GM12892 (cell line): ENCODE measurements around the gene CLIC2.

Experiments
- POLR2A ChIP-seq: IDR thresholded peaks from 2 replicates; pipeline ENCODE4 v1.6.1; 2011; ENCODE audit warnings: low read depth, low read length, control low read depth
- TAF1 ChIP-seq: IDR thresholded peaks from 2 replicates; pipeline ENCODE4 v1.6.1; 2011; ENCODE audit warnings: low read depth, mild to moderate bottlenecking, control low read depth, low read length, borderline replicate concordance

GRCh38 chrX:155251391-155251790 lies 83.0 kb downstream of the CLIC2 start:
- TF ChIP-seq POLR2A (no peak), TAF1 (no peak)
